ENCODE measurements around the gene MTTP. TPM values are rescaled to one million over a fixed set of nuclear protein-coding genes. Genes with fewer than 3 reads are reported as not detected.

Gene MTTP
- total RNA-seq, 1 donor from 2014 or later = 0.08 TPM

GRCh38 chr4:99651016-99651769, 76.6 kb downstream of the MTTP start:
- no peak overlapping the region for H3K4me3 ChIP-seq (ENCODE audit: low read depth, low read length)
- no peaks in the 10 kb centered on the region for H3K36me3 ChIP-seq (ENCODE audit: control insufficient read depth, insufficient read depth, low read length)
- no peak for DNase-seq (ENCODE audit: low read depth)
- H3K27me3 ChIP-seq (ENCODE audit: control insufficient read depth, insufficient read depth, low read length) = peaks cover 2% of the 10 kb centered on the region
- no peak for TF ChIP-seq CTCF (IDR thresholded peaks at IDR 0.05; ENCODE audit: insufficient read depth, low read length, poor library complexity, severe bottlenecking)

GRCh38 chr4:99651811-99652485, 77.3 kb downstream of the MTTP start:
- no peak for DNase-seq (ENCODE audit: low read depth)
- peaks cover 2% of the 10 kb centered on the region for H3K27me3 ChIP-seq (ENCODE audit: control insufficient read depth, insufficient read depth, low read length)
- no peak for TF ChIP-seq CTCF (IDR thresholded peaks at IDR 0.05; ENCODE audit: insufficient read depth, low read length, poor library complexity, severe bottlenecking)
- no peak overlapping the region for H3K4me3 ChIP-seq (ENCODE audit: low read depth, low read length)
- H3K36me3 ChIP-seq (ENCODE audit: control insufficient read depth, insufficient read depth, low read length) = no peaks in the 10 kb centered on the region

GRCh38 chr4:99652596-99653436, 78.2 kb downstream of the MTTP start:
- DNase-seq (ENCODE audit: low read depth) = no peak
- TF ChIP-seq CTCF (IDR thresholded peaks at IDR 0.05; ENCODE audit: insufficient read depth, low read length, poor library complexity, severe bottlenecking) = no peak
- Histone ChIP-seq H3K36me3 (ENCODE audit: control insufficient read depth, insufficient read depth, low read length) (no peaks in the 10 kb centered on the region), H3K4me3 (ENCODE audit: low read depth, low read length) (no peak overlapping the region), H3K27me3 (ENCODE audit: control insufficient read depth, insufficient read depth, low read length) (peaks cover 2% of the 10 kb centered on the region)

- peaks cover 2% of the 10 kb centered on the region for H3K27me3 ChIP-seq (ENCODE audit: control insufficient read depth, insufficient read depth, low read length)
- no peak overlapping the region for H3K4me3 ChIP-seq (ENCODE audit: low read depth, low read length)
- no peaks in the 10 kb centered on the region for H3K36me3 ChIP-seq (ENCODE audit: control insufficient read depth, insufficient read depth, low read length)
- TF ChIP-seq CTCF (IDR thresholded peaks at IDR 0.05; ENCODE audit: insufficient read depth, low read length, poor library complexity, severe bottlenecking) = no peak
- no peak for DNase-seq (ENCODE audit: low read depth)
Measured at GRCh38 chr4:99653916-99654315, 79.3 kb downstream of the MTTP start.

GRCh38 chr4:99654361-99654761, 79.7 kb downstream of the MTTP start:
- H3K36me3 ChIP-seq (ENCODE audit: control insufficient read depth, insufficient read depth, low read length) = no peaks in the 10 kb centered on the region
- no peak for DNase-seq (ENCODE audit: low read depth)
- no peak overlapping the region for H3K4me3 ChIP-seq (ENCODE audit: low read depth, low read length)
- TF ChIP-seq CTCF (IDR thresholded peaks at IDR 0.05; ENCODE audit: insufficient read depth, low read length, poor library complexity, severe bottlenecking) = no peak
- H3K27me3 ChIP-seq (ENCODE audit: control insufficient read depth, insufficient read depth, low read length) = peaks cover 2% of the 10 kb centered on the region

Data from kidney epithelial cell (primary cell).